Measurements from ENCODE around the gene GALNT14.

DNA sequence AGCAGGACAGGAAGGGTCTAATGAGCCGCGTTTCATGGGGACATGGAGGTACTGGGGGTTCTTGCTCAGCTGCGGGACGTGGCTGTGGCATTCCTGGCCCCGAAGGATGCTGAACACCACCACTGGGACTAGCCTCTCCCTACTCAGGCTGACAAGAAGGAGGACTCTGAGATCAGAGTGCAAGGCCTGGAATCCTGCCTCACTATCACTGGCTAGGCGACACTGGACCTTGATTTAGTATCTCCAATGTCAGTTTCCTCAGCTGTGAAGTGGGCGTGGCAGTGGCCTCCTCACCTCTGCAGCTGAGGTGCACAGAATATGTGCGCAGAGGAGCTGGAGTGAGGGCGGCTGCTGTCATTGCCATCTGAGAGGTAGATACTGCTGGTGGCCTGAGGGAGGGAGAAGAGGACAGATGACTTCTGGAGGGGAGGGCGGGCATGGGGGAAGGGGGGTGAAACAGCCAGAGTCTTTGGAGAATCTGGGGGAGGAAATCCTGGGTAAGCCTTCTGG lies 173.2 kb downstream of the GALNT14 start:
- TF ChIP-seq POLR2A (IDR thresholded peaks at IDR 0.05; ENCODE audit: low read length) (no peak), GATA1 (IDR thresholded peaks at IDR 0.05; ENCODE audit: low read depth, low read length) (no peak)

All from erythroblast (primary cell).